GM21447 (cell line): ENCODE measurements around the gene CORO1C.
A peak's percentile ranks its signal among the peaks of the same experiment; 100 is the strongest.

Source experiments
- ATAC-seq: cut with Tn5 transposase; IDR thresholded peaks from one replicate; pipeline ENCODE4 v1.9.1; 2021; ENCODE audit not compliant: unreplicated experiment

CORO1C gene

GRCh38 chr12:108700833-108701541 lies 30.3 kb downstream of the CORO1C start:
- no peak for ATAC-seq

DNA sequence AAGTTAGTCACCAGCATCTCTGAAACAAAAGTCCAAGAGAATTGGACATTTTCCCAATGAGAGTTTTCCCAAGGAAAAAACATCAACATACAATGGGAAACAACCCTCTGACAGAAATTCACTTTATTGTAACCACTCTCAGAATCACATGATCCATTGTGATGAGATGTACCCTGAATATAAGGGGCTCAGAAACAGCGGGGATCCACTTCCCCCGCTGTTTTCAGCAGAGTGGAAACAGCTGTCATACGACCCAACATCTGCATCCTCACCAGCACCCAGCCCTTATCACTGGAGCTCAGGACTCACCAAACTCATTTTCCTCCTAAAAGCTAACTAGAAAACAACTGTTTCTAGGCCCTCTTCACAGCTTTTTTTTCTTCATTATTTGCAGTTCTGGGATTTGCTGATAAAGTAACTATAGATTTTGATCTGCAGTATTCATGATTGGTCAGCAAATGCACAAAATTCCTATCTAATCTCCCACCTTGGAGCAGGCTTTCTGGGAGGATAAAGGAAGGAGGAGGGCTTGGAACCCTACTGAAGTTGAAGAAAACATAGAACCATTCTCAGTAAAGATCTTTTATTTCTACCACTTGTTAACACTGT lies 31.3 kb downstream of the CORO1C start:
- no peak for ATAC-seq

GRCh38 chr12:108697905-108698304 lies 33.4 kb downstream of the CORO1C start:
- no peak for ATAC-seq

GRCh38 chr12:108696996-108697290 lies 34.4 kb downstream of the CORO1C start:
- ATAC-seq: no peak

DNA sequence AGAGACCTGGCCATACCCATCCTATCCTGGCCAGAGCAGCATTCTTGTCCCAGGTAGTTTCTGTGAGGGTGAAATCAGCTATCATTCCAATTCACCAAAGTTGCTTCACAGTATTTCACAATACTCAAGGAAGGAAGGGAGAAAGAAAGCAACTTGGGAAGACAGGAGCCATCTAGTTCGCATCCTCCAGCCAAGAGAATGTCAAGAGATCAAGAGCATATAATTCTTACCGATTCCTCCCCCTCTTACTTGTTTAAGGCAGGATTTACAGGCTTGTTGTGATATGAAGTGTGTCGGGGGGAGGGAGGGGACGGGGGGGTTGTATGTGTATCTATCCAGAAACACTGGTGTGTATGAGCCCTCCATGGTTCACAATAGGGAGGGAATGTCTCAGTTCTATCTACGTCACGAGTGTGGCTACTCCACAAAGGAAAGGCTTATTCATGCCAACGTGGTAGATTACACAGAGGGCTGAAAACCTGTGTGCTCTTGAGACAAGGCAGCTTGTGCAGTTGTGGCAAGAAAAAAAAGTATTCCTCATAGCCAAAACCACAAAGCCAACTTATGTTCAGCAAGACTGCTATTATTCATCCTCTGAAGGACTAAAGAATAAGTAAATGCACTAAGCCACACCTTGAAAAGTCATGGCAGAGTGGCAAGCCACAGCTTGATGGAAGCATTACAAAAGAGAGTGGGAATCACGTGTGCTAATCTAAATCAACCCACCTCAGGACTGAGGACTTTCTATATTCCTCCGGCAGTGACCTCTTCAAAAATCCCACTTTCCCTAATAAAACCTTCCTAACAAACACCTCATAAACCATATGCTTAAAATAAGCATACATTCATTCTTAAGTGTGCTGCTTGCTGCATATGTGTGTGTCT lies 35.0 kb downstream of the CORO1C start:
- ATAC-seq: no peak

GRCh38 chr12:108694812-108695278 lies 36.5 kb downstream of the CORO1C start:
- ATAC-seq: no peak

DNA sequence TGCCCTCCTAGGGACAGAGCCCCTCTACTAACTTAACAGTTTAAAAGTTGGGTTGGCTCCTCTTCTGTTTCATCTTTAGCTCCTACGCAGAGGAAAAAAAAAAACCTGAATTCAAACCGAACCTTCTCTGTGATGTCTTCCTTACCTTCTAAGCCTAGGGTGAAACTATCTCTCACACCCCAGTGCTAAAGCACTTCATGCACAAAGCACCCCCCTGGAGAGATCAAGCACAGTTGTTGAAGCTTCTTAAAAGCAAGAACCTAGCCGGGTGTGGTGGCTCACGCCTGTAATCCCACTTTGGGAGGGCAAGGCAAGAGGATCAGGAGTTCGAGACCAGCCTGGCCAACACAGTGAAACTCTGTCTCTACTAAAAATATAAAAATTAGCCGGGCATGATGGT lies 37.6 kb downstream of the CORO1C start:
- no peak for ATAC-seq

- ATAC-seq: no peak
These were observed 38.1 kb downstream of the CORO1C start for GRCh38 chr12:108693186-108693730.

DNA sequence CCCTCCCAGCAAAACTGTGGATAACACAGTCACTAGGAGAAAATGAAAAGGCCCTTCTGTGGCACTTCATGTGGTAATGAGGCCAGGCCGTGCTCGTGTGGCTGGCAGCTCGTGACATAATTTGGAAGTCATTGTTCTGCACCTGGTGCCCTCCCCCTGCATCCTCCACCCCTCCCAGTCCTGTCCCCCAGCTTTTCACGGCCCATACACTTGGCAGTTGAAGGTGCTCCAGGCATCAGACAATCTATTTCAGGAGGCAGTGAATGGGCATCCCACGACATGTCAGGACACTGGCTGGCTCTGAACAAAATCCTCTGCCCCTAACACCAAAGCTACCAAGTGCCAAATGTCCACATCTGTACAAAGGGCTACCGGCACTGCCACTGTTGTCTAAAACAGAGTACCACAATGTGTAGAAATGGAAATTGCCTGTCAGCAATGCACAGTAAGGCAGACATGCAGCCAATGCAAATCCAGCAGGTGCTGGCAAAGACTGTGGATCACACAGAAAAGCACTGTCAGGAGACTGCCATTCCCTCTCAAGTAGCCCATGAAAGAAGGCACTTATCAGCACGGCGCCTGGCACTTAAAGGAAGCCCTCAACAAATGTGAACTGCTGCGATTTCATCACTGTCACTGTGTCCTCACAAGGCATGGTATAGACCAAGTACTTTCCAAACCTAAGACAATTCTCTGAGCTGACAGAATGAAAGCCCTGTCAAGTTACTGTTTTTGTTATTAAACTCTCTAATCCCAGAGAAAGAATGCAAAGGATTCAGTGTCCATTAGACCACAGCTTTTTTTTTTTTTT lies 39.1 kb downstream of the CORO1C start:
- ATAC-seq: peak; percentile 14

- ATAC-seq: peak; percentile 71
These were observed 39.9 kb downstream of the CORO1C start for GRCh38 chr12:108691175-108691997.

- no peak for ATAC-seq
These were observed 40.7 kb downstream of the CORO1C start for GRCh38 chr12:108690542-108691174.

DNA sequence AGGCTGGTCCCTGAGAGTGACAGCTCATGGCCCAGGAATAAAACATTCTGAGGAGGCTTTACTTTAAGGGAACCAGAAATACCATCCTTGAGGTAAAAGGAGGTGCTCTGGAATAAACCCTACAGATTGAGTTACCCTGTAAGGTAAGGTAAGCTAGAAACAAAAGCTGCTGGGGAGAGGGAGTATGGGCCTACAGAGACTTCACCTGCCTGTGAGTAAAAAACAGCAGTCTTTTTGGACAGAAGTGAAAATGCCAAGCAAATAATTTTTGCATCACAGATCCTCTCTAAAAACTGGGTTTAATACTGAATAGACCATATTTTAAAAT lies 41.2 kb downstream of the CORO1C start:
- ATAC-seq: no peak

GRCh38 chr12:108689314-108690190 lies 41.8 kb downstream of the CORO1C start:
- no peak for ATAC-seq

GRCh38 chr12:108686780-108687179 lies 44.5 kb downstream of the CORO1C start:
- ATAC-seq: no peak

DNA sequence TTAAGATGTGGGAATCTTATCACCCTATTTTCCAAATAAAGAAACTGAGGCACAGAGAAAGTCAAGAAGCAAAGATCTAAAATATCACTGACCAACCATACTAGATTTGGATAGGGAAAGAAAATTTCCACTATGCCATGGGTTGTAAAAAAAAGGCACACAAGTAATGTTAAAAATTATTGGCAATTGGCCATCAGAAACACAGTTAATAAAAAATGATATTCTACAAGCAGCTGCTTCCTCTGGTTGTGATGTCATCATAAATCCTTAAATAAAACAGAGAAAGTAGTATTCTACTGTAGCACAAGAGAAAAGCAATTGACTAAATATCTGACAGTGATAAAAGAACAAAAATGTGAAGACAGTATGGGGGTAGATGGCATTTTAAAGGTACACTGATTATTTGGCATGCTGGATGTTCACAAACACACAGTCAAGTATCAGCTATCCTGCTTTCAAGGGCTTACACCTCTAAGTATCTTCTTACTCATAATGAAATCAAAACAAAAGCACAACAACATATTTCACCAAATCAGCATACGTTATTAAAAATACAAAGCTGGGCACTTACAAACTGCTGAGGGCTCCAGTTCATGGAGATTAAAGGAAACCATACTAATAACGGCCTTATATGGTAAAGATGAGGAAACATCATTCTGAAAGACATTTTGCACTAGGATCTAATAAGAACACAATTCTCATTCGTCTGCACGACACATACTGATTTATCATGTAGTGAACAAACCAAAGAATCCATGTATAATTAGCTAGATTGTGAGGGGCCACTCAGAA lies 45.7 kb downstream of the CORO1C start:
- no peak for ATAC-seq

DNA sequence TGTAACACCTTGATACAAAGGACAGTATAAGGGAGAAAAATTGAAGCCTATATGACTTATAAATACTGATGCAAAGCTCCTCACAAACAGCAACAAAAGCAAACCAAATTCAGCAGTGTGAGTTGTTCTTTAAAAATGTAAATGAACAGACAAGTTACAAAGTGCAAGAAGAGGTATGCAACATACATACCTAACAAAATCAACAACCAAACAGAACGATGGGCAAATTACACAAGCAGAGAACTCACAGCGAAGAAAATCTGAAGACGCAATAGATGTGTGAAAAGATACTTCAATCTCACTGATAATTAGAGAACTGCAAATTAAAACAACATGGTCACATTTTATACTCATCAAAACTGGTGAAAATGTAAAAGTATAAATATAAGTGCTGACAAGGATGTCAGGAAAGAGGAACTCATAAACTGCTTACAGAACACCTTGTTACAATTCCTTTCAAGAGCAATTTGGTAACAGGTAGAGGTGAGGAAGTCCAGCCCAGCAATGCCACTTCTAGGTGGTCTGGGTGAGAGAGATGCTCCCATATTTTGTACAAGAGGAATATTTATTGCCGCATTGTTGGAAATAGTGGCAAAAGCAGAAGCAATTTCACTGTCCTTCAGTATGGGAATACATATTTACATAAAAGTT lies 47.3 kb downstream of the CORO1C start:
- no peak for ATAC-seq

DNA sequence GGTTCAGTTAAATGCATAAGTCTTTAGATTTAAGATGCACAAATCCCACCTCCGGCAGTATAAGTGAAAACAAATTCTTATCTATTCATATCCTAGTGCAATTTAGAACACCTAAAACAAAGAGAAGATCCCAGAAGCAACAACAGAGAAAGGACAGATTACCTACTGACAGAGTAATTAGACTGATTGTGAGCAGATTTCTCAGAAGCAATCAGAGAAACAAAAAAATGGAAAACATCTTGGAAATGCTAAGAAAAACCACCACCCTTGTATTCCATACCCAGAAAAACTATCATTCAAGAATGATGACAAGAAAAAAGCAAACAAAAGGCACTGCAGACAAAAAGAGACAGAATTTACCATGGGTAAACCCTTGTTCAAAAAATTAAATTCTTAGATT lies 50.0 kb downstream of the CORO1C start:
- ATAC-seq: no peak
